Right atrium auricular region (tissue), 2 donors: ENCODE measurements around the gene FLOT2. TPM values are rescaled to one million over a fixed set of nuclear protein-coding genes. Genes with fewer than 3 reads are reported as not detected.

ENCODE experiments used
- DNase-seq: peaks from one replicate; pipeline ENCODE4 v3.0.0-alpha.2; 2019; ENCODE audit warnings: low spot score
- H3K27ac ChIP-seq, 2 donors: fragments of 200-600 bp; sonication (generic); 1 replicate in 1 of 2; 2 replicates in 1 of 2; pipeline ENCODE4 v1.5.1; 2016 to 2019
- H3K27me3 ChIP-seq, 2 donors: fragments of 200-600 bp; sonication (generic); one replicate each; pipeline versions ENCODE4 v1.5.1 to v1.6.0; 2017 to 2019
- H3K36me3 ChIP-seq: fragments of 200-600 bp; sonication (generic); one replicate; pipeline ENCODE4 v1.5.1; 2016
- H3K4me1 ChIP-seq, 2 donors: fragments of 200-600 bp; sonication (generic); one replicate each; pipeline versions ENCODE4 v1.5.1 to v1.6.0; 2017 to 2019
- H3K4me3 ChIP-seq, 2 donors: fragments of 200-600 bp; sonication (generic); 1 replicate in 1 of 2; 2 replicates in 1 of 2; pipeline ENCODE4 v1.5.1; 2017 to 2019; ENCODE audit warnings: mild to moderate bottlenecking in 1 of 2, moderate library complexity in 1 of 2
- H3K9me3 ChIP-seq, 2 donors: fragments of 200-600 bp; sonication (generic); one replicate each; pipeline ENCODE4 v1.5.1; 2019
- CTCF ChIP-seq, 2 donors: fragments of 200-600 bp; sonication (generic); IDR thresholded peaks; one replicate each; pipeline ENCODE4 v1.5.1; 2019; ENCODE audit warnings: antibody characterized with exemption in 2 of 2
- total RNA-seq, 2 donors: library from RNA; depleted of rRNA; stranded (reverse); fragments of >200 nt; gene quantifications; one replicate each; pipeline ENCODE4 v1.1.0, GENCODE V29; 2016

Gene FLOT2
- total RNA-seq, 2 donors from 2014 or later = 52.8 to 57.7 TPM

GRCh38 chr17:28882154-28882895, 15.2 kb downstream of the FLOT2 start:
- Histone ChIP-seq H3K4me3 (no peak overlapping the region), H3K36me3 (peaks cover 69% of the 10 kb centered on the region), H3K27me3 (no peaks in the 10 kb centered on the region), H3K4me1 (no peaks in the 10 kb centered on the region), H3K27ac (no peak overlapping the region), H3K9me3 (no peaks in the 10 kb centered on the region)
- TF ChIP-seq CTCF (IDR thresholded peaks at IDR 0.05) = no peak
- no peak for DNase-seq

GRCh38 chr17:28881533-28882056, 15.9 kb downstream of the FLOT2 start:
- Histone ChIP-seq H3K27ac (no peak overlapping the region), H3K36me3 (peaks cover 69% of the 10 kb centered on the region), H3K27me3 (no peaks in the 10 kb centered on the region), H3K9me3 (no peaks in the 10 kb centered on the region), H3K4me3 (no peak overlapping the region), H3K4me1 (no peaks in the 10 kb centered on the region)
- no peak for DNase-seq
- TF ChIP-seq CTCF (IDR thresholded peaks at IDR 0.05) = no peak

- H3K4me1 ChIP-seq = no peaks in the 10 kb centered on the region
- H3K27ac ChIP-seq = no peak overlapping the region
- peaks cover 69% of the 10 kb centered on the region for H3K36me3 ChIP-seq
- H3K9me3 ChIP-seq = no peaks in the 10 kb centered on the region
- no peaks in the 10 kb centered on the region for H3K27me3 ChIP-seq
- no peak for TF ChIP-seq CTCF (IDR thresholded peaks at IDR 0.05)
- no peak overlapping the region for H3K4me3 ChIP-seq
- no peak for DNase-seq
Observed at GRCh38 chr17:28880572-28880945, 17.0 kb downstream of the FLOT2 start.

- Histone ChIP-seq H3K27ac (no peak overlapping the region), H3K27me3 (no peaks in the 10 kb centered on the region), H3K4me1 (no peaks in the 10 kb centered on the region), H3K9me3 (no peaks in the 10 kb centered on the region), H3K4me3 (no peak overlapping the region), H3K36me3 (peaks cover 64% of the 10 kb centered on the region)
- no peak for TF ChIP-seq CTCF (IDR thresholded peaks at IDR 0.05)
- DNase-seq = no peak
Observed at GRCh38 chr17:28879886-28880571, 17.5 kb downstream of the FLOT2 start.

- Histone ChIP-seq H3K27me3 (no peaks in the 10 kb centered on the region), H3K36me3 (peaks cover 53% of the 10 kb centered on the region), H3K4me3 (no peak overlapping the region), H3K4me1 (no peaks in the 10 kb centered on the region), H3K9me3 (no peaks in the 10 kb centered on the region), H3K27ac (no peak overlapping the region)
- peak in 1 of 2 donors; percentile 13 for TF ChIP-seq CTCF (IDR thresholded peaks at IDR 0.05)
- no peak for DNase-seq
Observed at GRCh38 chr17:28878981-28879380, 18.6 kb downstream of the FLOT2 start.
